Aorta (tissue), 5 donors: ENCODE data around the gene CEP19. TPM values are rescaled to one million over a fixed set of nuclear protein-coding genes. Genes with fewer than 3 reads are reported as not detected.
"Not testable (repeated sequence)": the region's sequence is repeated elsewhere in the genome, so short reads cannot be mapped to it uniquely, and the experiment has no call there.

Experiments used
- ATAC-seq: fragments of 200-7000 bp; cut with Tn5 transposase; one replicate; pipeline ENCODE4 v1.9.1; 2022; ENCODE audit warnings: moderate library complexity; ENCODE audit not compliant: low FRiP score
- DNase-seq, 2 donors: peaks; one replicate each; pipeline ENCODE4 v3.0.0-alpha.2; 2020
- H3K27ac ChIP-seq, 2 donors: one replicate each; pipeline ENCODE4 v1.5.1; 2013; ENCODE audit warnings: low read length in 2 of 2, mild to moderate bottlenecking in 2 of 2, moderate library complexity in 2 of 2, control low read depth in 1 of 2, inconsistent platforms in 1 of 2, low read depth in 1 of 2
- H3K27me3 ChIP-seq, 2 donors: one replicate each; pipeline ENCODE4 v1.6.1; 2013; ENCODE audit warnings: control low read depth in 1 of 2, low read length in 1 of 2, mild to moderate bottlenecking in 1 of 2, moderate library complexity in 1 of 2; ENCODE audit not compliant: insufficient read depth in 2 of 2, control insufficient read depth in 1 of 2
- H3K36me3 ChIP-seq, 2 donors: one replicate each; pipeline ENCODE4 v1.6.1; 2013; ENCODE audit warnings: control low read depth in 1 of 2, low read length in 1 of 2, mild to moderate bottlenecking in 1 of 2; ENCODE audit not compliant: insufficient read depth in 2 of 2, control insufficient read depth in 1 of 2
- H3K4me1 ChIP-seq, 2 donors: one replicate each; pipeline ENCODE4 v1.6.1; 2013; ENCODE audit warnings: low read length in 2 of 2, control low read depth in 1 of 2, mild to moderate bottlenecking in 1 of 2, moderate library complexity in 1 of 2; ENCODE audit not compliant: insufficient read depth in 2 of 2, control insufficient read depth in 1 of 2
- H3K4me3 ChIP-seq, 2 donors: one replicate each; pipeline ENCODE4 v1.5.1; 2013; ENCODE audit warnings: low read length in 2 of 2, control low read depth in 1 of 2, mild to moderate bottlenecking in 1 of 2
- H3K9me3 ChIP-seq: one replicate; pipeline ENCODE4 v1.6.1; 2013; ENCODE audit warnings: mild to moderate bottlenecking, low read length; ENCODE audit not compliant: control insufficient read depth
- whole genome bisulfite sequencing, 2 donors: extraction: QIAGEN DNeasy Blood & Tissue Kit; methylation state at CpG; one replicate each; pipeline ENCODE4 v1.1.7; 2013; 5-methylcytosine and 5-hydroxymethylcytosine counted together
- intact Hi-C, 2 donors: fragments of 100-400 bp; cut with DNase I; formaldehyde crosslinking; loops; one replicate each; pipeline versions ENCODE4 v1.14.2 to v1.15.0; 2022
- long read RNA-seq, 2 donors: library from polyadenylated mRNA; unstranded; transcript quantifications; one replicate each; pipeline ENCODE4 v2.0.0, GENCODE V29; 2020 to 2021
- polyA plus RNA-seq, 2 donors: library from polyadenylated mRNA; stranded (reverse); fragments of 200-250 nt; gene quantifications; one replicate each; pipeline ENCODE4 v1.2.3, GENCODE V29; 2013
- total RNA-seq, 2 donors: library from RNA; stranded (reverse); fragmentation: NEBNext Ultra II Directional; extraction: Animal tissue kit (Norgen Biotek cat#: 25700); gene quantifications; one replicate each; pipeline ENCODE4 v1.2.1, GENCODE V29; 2021
- donor health status: healthy with polysubstance abuse.
- donor health status: Bipolar disorder and iron deficiency.
- donor health status: DM: no; HTN: no; CAD: no.
- donor health status: DM: no; HTN: no; CAD: no.
- donor health status: DM: yes; HTN: yes; CAD: no.

CEP19 gene
- total RNA-seq (1 to 10 TPM in 1 of 2 donors, under 1 TPM in 1; 0.84 to 1.4 TPM), polyA plus RNA-seq (1 to 10 TPM; 1.4 to 1.8 TPM)
- long read RNA-seq, donor 1, transcript CEP19-202 (3 exons, 2,201 nt), result major isoform, 6 of 9 reads
- long read RNA-seq, donor 1, partial matches to known transcripts, result 0 of 9 reads
- long read RNA-seq, donor 1, other reads (novel, unspliced or antisense), result 3 of 9 reads
- long read RNA-seq, donor 2, partial matches to known transcripts, result 0 of 2 reads
- long read RNA-seq, donor 2, other reads (novel, unspliced or antisense), result 0 of 2 reads

- DNase-seq (peak; percentile 88 to 94), ATAC-seq (peak; percentile 99)
- intact Hi-C loops, result no loop called here
- no peaks in the 10 kb centered on the region for H3K4me1 ChIP-seq
- H3K9me3 ChIP-seq, result no peaks in the 10 kb centered on the region
- peak within 1 kb of the TSS; percentile 25 to 75 for H3K27ac ChIP-seq
- WGBS, 2 donors, result 0% methylated on average over 37 to 68 of the region's 68 CpGs
- H3K36me3 ChIP-seq, result no peaks in the 10 kb centered on the region
- no peaks in the 10 kb centered on the region for H3K27me3 ChIP-seq
- H3K4me3 ChIP-seq, result peak within 1 kb of the TSS; percentile 40 to 89
These were observed at the start of gene CEP19, which contains the start of gene PIGX for GRCh38 chr3:196711838-196712513. Gene CEP19 (minus strand): TSS chr3:196712250. CDS start chr3:196708657, 3,593 bp downstream. Gene PIGX (plus strand): TSS chr3:196712377.

- no peak overlapping the region for H3K27ac ChIP-seq
- DNase-seq, result no peak
These were observed 46.1 kb upstream of the CEP19 start for GRCh38 chr3:196757876-196758739.

GRCh38 chr3:196756732-196757131, 44.7 kb upstream of the CEP19 start:
- Histone ChIP-seq H3K4me3 (no peak overlapping the region), H3K27ac (no peak overlapping the region), H3K9me3 (no peaks in the 10 kb centered on the region), H3K27me3 (no peaks in the 10 kb centered on the region), H3K4me1 (peaks cover 0 to 3% of the 10 kb centered on the region in 2 donors), H3K36me3 (no peaks in the 10 kb centered on the region)
- intact Hi-C loops, result loop anchor here in 1 of 2 donors (10.0 kb wide), 1 partner anchor 188 kb away; the partner anchor contains the start of gene NCBP2
- WGBS, 2 donors, result 84 to 99% methylated on average over 4 of the region's 4 CpGs
- no peak for ATAC-seq
- DNase-seq, result no peak

More at GRCh38 chr3:196757876-196758739, 46.1 kb upstream of the CEP19 start:
- no peaks in the 10 kb centered on the region for H3K36me3 ChIP-seq
- no peak for ATAC-seq
- 92 to 93% methylated on average over 9 of the region's 9 CpGs for WGBS, 2 donors
- intact Hi-C loops, result loop anchor here in 1 of 2 donors (10.0 kb wide), 1 partner anchor 187 kb away; the partner anchor contains the start of gene NCBP2
- H3K4me1 ChIP-seq, result peaks cover 0 to 3% of the 10 kb centered on the region in 2 donors
- H3K4me3 ChIP-seq, result no peak overlapping the region
- H3K27me3 ChIP-seq, result no peaks in the 10 kb centered on the region
- H3K9me3 ChIP-seq, result no peaks in the 10 kb centered on the region

GRCh38 chr3:196754091-196754981, 42.3 kb upstream of the CEP19 start:
- Histone ChIP-seq H3K27me3 (no peaks in the 10 kb centered on the region), H3K4me1 (peaks cover 0 to 3% of the 10 kb centered on the region in 2 donors), H3K4me3 (no peak overlapping the region), H3K27ac (no peak overlapping the region), H3K9me3 (no peaks in the 10 kb centered on the region), H3K36me3 (no peaks in the 10 kb centered on the region)
- DNase-seq, result no peak
- WGBS, 2 donors, result 72 to 73% methylated on average over 9 of the region's 9 CpGs
- no peak for ATAC-seq
- intact Hi-C loops, result loop anchor here in 1 of 2 donors (10.0 kb wide), 1 partner anchor 190 kb away; the partner anchor contains the start of gene NCBP2

GRCh38 chr3:196753201-196753600, 41.2 kb upstream of the CEP19 start:
- WGBS, 2 donors, result 96 to 99% methylated on average over 8 of the region's 8 CpGs
- intact Hi-C loops, result loop anchor here in 1 of 2 donors (10.0 kb wide), 1 partner anchor 192 kb away; the partner anchor contains the start of gene NCBP2
- peaks cover 0 to 2% of the 10 kb centered on the region in 2 donors for H3K36me3 ChIP-seq
- H3K4me3 ChIP-seq, result no peak overlapping the region
- no peaks in the 10 kb centered on the region for H3K4me1 ChIP-seq
- no peaks in the 10 kb centered on the region for H3K9me3 ChIP-seq
- no peak overlapping the region for H3K27ac ChIP-seq
- DNase-seq (no peak), ATAC-seq (no peak)
- H3K27me3 ChIP-seq, result no peaks in the 10 kb centered on the region

GRCh38 chr3:196749125-196749524, 37.1 kb upstream of the CEP19 start:
- ATAC-seq, result no peak
- Histone ChIP-seq H3K27ac (no peak overlapping the region), H3K9me3 (no peaks in the 10 kb centered on the region), H3K27me3 (no peaks in the 10 kb centered on the region), H3K4me3 (no peak overlapping the region), H3K4me1 (no peaks in the 10 kb centered on the region), H3K36me3 (peaks cover 0 to 4% of the 10 kb centered on the region in 2 donors)
- intact Hi-C loops, result no loop called here
- 94% methylated on average over 8 of the region's 8 CpGs for WGBS, 2 donors
- DNase-seq, result no peak

GRCh38 chr3:196743569-196743968, 31.5 kb upstream of the CEP19 start:
- intact Hi-C loops, H3K4me3 ChIP-seq, H3K4me1 ChIP-seq, ATAC-seq, H3K36me3 ChIP-seq, H3K9me3 ChIP-seq, H3K27me3 ChIP-seq, H3K27ac ChIP-seq, DNase-seq: not testable (repeated sequence)
- 92 to 94% methylated on average over 10 of the region's 10 CpGs for WGBS, 2 donors
